Measurements from ENCODE around the gene PLEKHG3.

The PLEKHG3 gene

GRCh38 chr14:64784006-64784405 is 79.8 kb downstream of the PLEKHG3 start:
- DNase-seq (ENCODE audit: low read depth): no peak

DNA sequence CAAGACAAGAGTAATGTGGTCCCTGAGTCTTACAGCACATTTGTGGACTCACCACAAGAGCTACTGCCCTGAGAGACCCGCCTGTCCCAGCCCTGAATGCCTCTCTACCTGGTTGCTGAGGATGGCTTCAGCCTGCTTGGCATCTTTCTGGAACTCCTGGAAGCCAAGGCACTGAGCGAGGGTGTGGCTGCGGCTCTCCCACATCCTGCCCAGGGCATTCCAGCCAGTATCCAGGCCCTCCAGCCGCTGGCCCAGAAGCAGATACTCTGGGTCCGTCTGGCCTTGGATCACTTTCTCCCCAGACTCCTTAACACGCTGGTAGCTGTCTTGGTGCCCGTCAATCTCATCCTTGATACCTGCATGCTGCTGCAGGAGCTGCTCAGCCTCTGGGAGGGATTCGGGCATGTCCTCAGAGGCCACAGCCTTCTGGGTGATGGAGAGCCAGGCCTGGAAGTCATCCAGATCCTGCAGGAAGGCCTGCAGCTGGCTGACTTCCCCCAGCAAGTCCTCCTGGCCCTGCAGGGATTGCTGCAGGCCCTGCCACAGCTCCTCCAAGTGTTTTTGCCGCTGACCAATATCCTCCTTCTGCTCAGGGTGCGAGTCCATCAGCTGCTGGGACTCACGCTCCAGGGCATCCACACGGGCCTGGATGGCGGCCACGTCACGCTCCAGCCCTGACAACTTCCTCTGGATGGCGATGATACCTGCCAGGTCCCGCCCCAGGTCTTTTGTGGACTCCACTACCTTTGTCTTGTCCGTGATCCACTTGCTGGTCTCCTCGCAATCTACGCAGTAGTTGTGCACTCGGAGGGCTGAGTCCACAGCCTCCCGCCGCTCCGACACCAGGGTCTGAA is 82.3 kb downstream of the PLEKHG3 start:
- DNase-seq (ENCODE audit: low read depth): no peak

GRCh38 chr14:64787619-64788018 is 83.4 kb downstream of the PLEKHG3 start:
- DNase-seq (ENCODE audit: low read depth): no peak

- DNase-seq (ENCODE audit: low read depth): peak; percentile 85
Measured at GRCh38 chr14:64788706-64789105, 84.5 kb downstream of the PLEKHG3 start.

DNA sequence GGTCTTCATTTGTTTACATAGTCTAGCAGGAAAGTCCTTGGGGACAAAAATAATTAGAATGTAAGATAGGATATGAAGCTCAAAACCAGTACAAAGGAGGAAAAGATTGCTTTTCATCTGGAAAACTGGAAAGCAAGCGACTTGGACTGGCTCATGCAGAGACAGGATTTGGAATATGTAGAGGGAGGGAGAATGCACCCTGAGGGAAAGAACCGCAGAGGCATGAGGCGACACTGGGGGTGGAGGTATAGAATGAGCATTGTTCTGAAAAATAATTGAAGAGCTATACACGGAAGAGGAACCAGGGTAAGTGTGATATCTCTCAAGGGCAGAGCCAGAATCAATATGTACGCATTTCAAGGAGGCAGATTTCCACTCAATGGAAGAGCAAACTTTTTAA is 85.5 kb downstream of the PLEKHG3 start:
- DNase-seq (ENCODE audit: low read depth): no peak

GRCh38 chr14:64790478-64790877 is 86.3 kb downstream of the PLEKHG3 start:
- no peak for DNase-seq (ENCODE audit: low read depth)

DNA sequence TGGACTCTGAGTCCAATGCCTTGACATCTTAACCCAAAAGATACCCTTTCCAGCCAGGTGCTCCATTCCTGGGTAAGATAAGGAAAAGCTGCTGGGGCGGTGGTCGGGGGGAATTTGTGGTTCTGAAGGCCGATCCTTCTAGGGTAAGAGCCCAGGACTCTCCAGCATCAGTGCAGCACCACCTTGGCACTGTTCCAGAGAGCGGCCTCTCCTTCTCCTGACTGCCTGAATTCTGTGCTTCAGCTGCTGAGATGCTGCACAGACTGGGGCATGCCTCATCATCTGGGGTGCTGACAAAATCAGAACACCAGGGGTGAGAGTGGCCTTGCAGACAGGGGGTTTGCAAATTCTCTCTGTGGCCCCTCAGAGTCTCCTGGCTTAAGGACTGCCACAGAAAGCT is 88.0 kb downstream of the PLEKHG3 start:
- DNase-seq (ENCODE audit: low read depth): no peak

- no peak for DNase-seq (ENCODE audit: low read depth)
Measured at GRCh38 chr14:64792871-64793560, 88.8 kb downstream of the PLEKHG3 start.

GRCh38 chr14:64795211-64795610 is 91.0 kb downstream of the PLEKHG3 start:
- no peak for DNase-seq (ENCODE audit: low read depth)

DNA sequence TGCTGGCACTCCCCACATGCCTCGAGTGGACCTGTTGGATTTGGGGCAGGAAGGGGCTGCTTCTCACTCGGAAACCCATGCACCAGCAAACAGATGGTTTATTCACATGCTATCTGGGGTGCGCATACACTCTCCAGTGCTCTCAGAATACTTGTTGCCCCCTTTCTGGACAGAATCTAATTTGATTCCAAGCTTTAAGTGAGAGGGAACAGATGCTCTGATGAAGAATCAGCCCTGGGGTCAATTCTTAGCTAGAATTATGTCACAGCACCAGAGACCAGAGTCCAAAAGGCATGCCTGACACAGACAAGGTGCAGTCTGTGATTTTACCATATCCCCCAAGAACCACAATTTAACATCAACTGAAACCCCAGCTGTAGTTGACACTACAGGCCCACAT is 91.7 kb downstream of the PLEKHG3 start:
- no peak for DNase-seq (ENCODE audit: low read depth)

DNA sequence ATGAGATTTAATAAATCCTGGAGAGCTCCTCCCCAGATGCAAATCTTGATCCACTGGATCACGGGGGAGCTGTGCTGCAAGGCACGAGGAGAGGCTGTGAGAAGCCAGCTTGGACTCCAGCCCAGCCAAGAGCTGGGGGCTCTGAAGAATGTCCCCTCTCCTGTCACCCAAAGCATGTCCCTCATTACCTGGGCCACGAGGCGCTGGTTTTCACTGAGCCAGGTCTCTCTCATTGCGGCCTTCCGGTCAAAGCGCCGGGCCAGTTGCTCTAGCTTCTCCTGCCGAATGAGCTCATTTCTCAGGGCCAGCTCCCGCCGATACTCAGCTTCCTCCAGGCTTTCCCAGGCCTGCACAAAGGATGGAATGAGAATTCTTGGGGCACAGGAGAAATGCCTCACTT is 92.1 kb downstream of the PLEKHG3 start:
- DNase-seq (ENCODE audit: low read depth): no peak

GRCh38 chr14:64799555-64799954 is 95.3 kb downstream of the PLEKHG3 start:
- DNase-seq (ENCODE audit: low read depth): no peak

All from non-pigmented ciliary epithelial cell (primary cell).